Measurements from ENCODE around the gene AP1M2. TPM values are rescaled to one million over a fixed set of nuclear protein-coding genes. Genes with fewer than 3 reads are reported as not detected.

The AP1M2 gene
- total and polyA plus RNA-seq, 10 donors: 0.09 to 2.1 (median 0.80) TPM; not detected in 1

DNA sequence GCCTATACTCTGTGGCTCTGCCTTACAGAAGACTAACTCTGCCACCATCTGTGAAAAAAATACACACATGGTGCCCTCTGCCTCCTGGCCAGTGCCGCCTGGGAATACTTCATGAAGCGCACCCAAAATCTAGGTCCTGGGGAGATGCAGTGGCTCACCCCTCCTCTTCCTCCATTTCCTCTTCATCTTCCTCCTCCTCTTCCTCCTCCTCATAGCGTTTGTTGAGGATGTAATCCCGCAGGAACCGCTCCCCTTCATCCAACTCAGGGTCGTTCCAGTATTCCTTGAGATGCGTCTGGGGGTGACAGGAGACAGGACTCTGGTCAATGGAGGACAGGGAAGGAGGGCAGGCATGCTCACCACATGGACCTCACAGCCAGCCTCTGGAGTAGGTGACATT, 27.0 kb downstream of the AP1M2 start:
- Histone ChIP-seq H3K27ac (no peak overlapping the region), H3K9me3 (no peaks in the 10 kb centered on the region), H3K27me3 (replicated peaks in 1 of 7) (no peaks in the 10 kb centered on the region), H3K4me1 (peaks cover 8 to 55% (median 19%) of the 10 kb centered on the region in 6 donors), H3K4me3 (no peak overlapping the region), H3K36me3 (peaks cover 0 to 92% (median 70%) of the 10 kb centered on the region in 6 donors)
- TF ChIP-seq POLR2A (IDR thresholded peaks at IDR 0.05) (no peak), POLR2AphosphoS5 (IDR thresholded peaks at IDR 0.05) (no peak)
- DNase-seq: no peak
- intact Hi-C loops (cut with DNase I; ENCODE audit: low total_unique reads): no loop called here
- 82 to 90% (median 89%) methylated on average over 7 of the region's 7 CpGs for WGBS, 5 donors

DNA sequence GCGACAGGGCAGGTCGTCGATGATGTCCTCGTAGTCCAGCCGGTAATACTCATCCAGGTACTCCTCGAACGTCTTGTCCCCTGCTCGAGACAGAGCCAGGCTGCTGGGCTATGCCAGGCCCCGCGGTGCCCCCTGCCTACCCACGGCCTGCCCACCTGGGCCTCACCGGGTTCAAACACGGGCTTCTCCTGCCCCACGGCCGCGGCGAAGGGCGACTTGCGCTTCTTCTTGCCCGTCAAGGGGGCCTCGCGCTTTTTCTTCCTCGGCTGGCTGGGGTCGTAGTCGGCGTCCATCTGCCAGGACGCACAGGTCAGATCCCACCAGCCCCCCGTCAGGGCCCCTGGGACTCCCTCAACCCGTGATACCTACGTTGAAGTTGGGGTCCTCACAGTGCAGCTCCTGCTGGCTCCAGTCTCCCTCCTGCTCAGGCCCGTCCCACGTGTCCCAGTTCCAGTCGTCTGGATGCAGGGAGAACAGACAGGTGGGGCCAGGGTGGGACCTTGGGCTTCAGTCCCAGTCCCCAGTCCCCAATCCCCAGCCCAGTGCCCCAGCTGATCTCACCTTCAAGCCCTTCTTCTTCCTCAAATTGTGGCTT, 29.4 kb downstream of the AP1M2 start:
- peaks cover 19 to 55% (median 33%) of the 10 kb centered on the region in 6 donors for H3K4me1 ChIP-seq
- intact Hi-C loops (cut with DNase I; ENCODE audit: low total_unique reads): no loop called here
- peaks cover 0 to 100% (median 90%) of the 10 kb centered on the region in 6 donors for H3K36me3 ChIP-seq
- no peaks in the 10 kb centered on the region for H3K9me3 ChIP-seq
- H3K27me3 ChIP-seq (replicated peaks in 1 of 7): no peaks in the 10 kb centered on the region
- 95 to 97% (median 95%) methylated on average over 33 of the region's 33 CpGs for WGBS, 5 donors
- no peak overlapping the region for H3K4me3 ChIP-seq
- H3K27ac ChIP-seq: no peak overlapping the region
- TF ChIP-seq POLR2AphosphoS5 (IDR thresholded peaks at IDR 0.05) (peak in 1 of 3 donors; percentile 66), POLR2A (IDR thresholded peaks at IDR 0.05) (no peak), CTCF (IDR thresholded peaks at IDR 0.05 in 8 of 11, conservative IDR thresholded peaks at IDR 0.05 in 3 of 11) (no peak)
- no peak for DNase-seq

DNA sequence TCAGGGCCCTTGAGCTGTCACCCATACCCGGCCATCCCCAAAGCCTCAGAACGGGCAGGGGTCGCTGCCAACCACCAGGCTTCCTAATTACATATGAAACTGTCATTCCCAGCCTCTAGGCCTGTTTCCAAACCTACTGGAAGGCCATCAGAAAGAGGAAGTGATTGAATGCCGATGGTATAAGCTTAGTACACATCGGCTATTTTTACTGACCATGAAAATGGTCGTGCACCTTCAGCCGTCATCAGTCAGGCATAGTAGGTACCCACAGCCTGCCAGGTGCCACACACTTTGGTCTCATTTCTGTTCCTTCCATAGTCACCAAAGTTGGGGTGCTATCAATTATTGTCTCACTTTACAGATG, 31.5 kb downstream of the AP1M2 start:
- peaks cover 0 to 100% (median 96%) of the 10 kb centered on the region in 6 donors for H3K36me3 ChIP-seq
- intact Hi-C loops (cut with DNase I; ENCODE audit: low total_unique reads): no loop called here
- H3K4me1 ChIP-seq: peaks cover 23 to 63% (median 42%) of the 10 kb centered on the region in 6 donors

GRCh38 chr19:10554760-10555609, 32.1 kb downstream of the AP1M2 start:
- intact Hi-C loops (cut with DNase I; ENCODE audit: low total_unique reads): no loop called here
- no peak for DNase-seq
- Histone ChIP-seq H3K4me3 (no peak overlapping the region), H3K4me1 (peaks cover 23 to 68% (median 42%) of the 10 kb centered on the region in 6 donors), H3K27me3 (replicated peaks in 1 of 7) (no peaks in the 10 kb centered on the region), H3K27ac (peak overlapping the region in 7 of 8 donors; percentile 4 to 87 (median 71)), H3K36me3 (peaks cover 0 to 100% (median 96%) of the 10 kb centered on the region in 6 donors), H3K9me3 (no peaks in the 10 kb centered on the region)
- TF ChIP-seq POLR2A (IDR thresholded peaks at IDR 0.05) (no peak), POLR2AphosphoS5 (IDR thresholded peaks at IDR 0.05) (peak in 1 of 3 donors; percentile 57)
- WGBS, 5 donors: 86 to 90% (median 88%) methylated on average over 25 to 30 of the region's 30 CpGs

More for the DNA sequence above, 31.5 kb downstream of the AP1M2 start:
- no peaks in the 10 kb centered on the region for H3K9me3 ChIP-seq
- DNase-seq: no peak
- WGBS, 5 donors: 47 to 64% (median 55%) methylated on average over 7 of the region's 7 CpGs
- TF ChIP-seq POLR2AphosphoS5 (IDR thresholded peaks at IDR 0.05): no peak
- TF ChIP-seq POLR2A (IDR thresholded peaks at IDR 0.05): no peak
- TF ChIP-seq CTCF (IDR thresholded peaks at IDR 0.05 in 8 of 11, conservative IDR thresholded peaks at IDR 0.05 in 3 of 11): no peak
- peak overlapping the region in 6 of 8 donors; percentile 4 to 87 (median 72) for H3K27ac ChIP-seq
- no peaks in the 10 kb centered on the region for H3K27me3 ChIP-seq (replicated peaks in 1 of 7)
- H3K4me3 ChIP-seq: no peak overlapping the region

- Histone ChIP-seq H3K27ac (peak overlapping the region; percentile 43 to 87 (median 69)), H3K27me3 (replicated peaks in 1 of 7) (no peaks in the 10 kb centered on the region), H3K4me1 (peaks cover 23 to 73% (median 42%) of the 10 kb centered on the region in 6 donors), H3K36me3 (peaks cover 0 to 100% (median 96%) of the 10 kb centered on the region in 6 donors), H3K9me3 (no peaks in the 10 kb centered on the region), H3K4me3 (peak overlapping the region in 2 of 8 donors; percentile 10 to 22)
- 9 to 41% (median 20%) methylated on average over 9 to 12 of the region's 12 CpGs for WGBS, 5 donors
- TF ChIP-seq POLR2AphosphoS5 (IDR thresholded peaks at IDR 0.05): peak; percentile 49 to 82 (median 70)
- no peak for TF ChIP-seq CTCF (IDR thresholded peaks at IDR 0.05 in 8 of 11, conservative IDR thresholded peaks at IDR 0.05 in 3 of 11)
- intact Hi-C loops (cut with DNase I; ENCODE audit: low total_unique reads): no loop called here
- DNase-seq: peak; percentile 92
Observed at GRCh38 chr19:10553943-10554381, 33.1 kb downstream of the AP1M2 start.
